Epithelial cell of proximal tubule (primary cell): ENCODE measurements around the gene ADAM15. TPM values are rescaled to one million over a fixed set of nuclear protein-coding genes. Genes with fewer than 3 reads are reported as not detected.

ENCODE experiments used
- DNase-seq: peaks from one replicate; pipeline ENCODE4 v3.0.0-alpha.2; 2011; ENCODE audit warnings: low read depth
- H3K4me3 ChIP-seq: 2 replicates; pipeline ENCODE4 v1.5.1; 2011; ENCODE audit warnings: low read depth, mild to moderate bottlenecking, low read length
- CTCF ChIP-seq: conservative IDR thresholded peaks from 2 replicates; pipeline ENCODE4 v1.5.1; 2012; ENCODE audit warnings: low read depth, mild to moderate bottlenecking, low read length
- total RNA-seq: library from RNA; depleted of rRNA; stranded (reverse); fragments of >200 nt; gene quantifications from 2 replicates; pipeline ENCODE4 v1.2.3, GENCODE V29; 2015

The ADAM15 gene
- total RNA-seq, 1 donor from 2014 or later = 164 TPM

- no peak for DNase-seq
- no peak for TF ChIP-seq CTCF
- no peak overlapping the region for H3K4me3 ChIP-seq
Observed at GRCh38 chr1:155018617-155019348, 32.3 kb upstream of the ADAM15 start.

- H3K4me3 ChIP-seq = no peak overlapping the region
- TF ChIP-seq CTCF = no peak
- no peak for DNase-seq
Observed at GRCh38 chr1:155019377-155020245, 31.5 kb upstream of the ADAM15 start.

GRCh38 chr1:155022136-155022926 is 28.8 kb upstream of the ADAM15 start:
- no peak overlapping the region for H3K4me3 ChIP-seq
- TF ChIP-seq CTCF = no peak
- DNase-seq = no peak

- no peak overlapping the region for H3K4me3 ChIP-seq
- DNase-seq = no peak
- TF ChIP-seq CTCF = no peak
Observed at GRCh38 chr1:155022927-155023236, 28.2 kb upstream of the ADAM15 start.

GRCh38 chr1:155023627-155024026 is 27.5 kb upstream of the ADAM15 start:
- DNase-seq = no peak
- TF ChIP-seq CTCF = no peak
- no peak overlapping the region for H3K4me3 ChIP-seq

- no peak for DNase-seq
- no peak for TF ChIP-seq CTCF
- H3K4me3 ChIP-seq = no peak overlapping the region
Observed at GRCh38 chr1:155024315-155024714, 26.8 kb upstream of the ADAM15 start.
